ENCODE results near the gene HOXA1. TPM values are rescaled to one million over a fixed set of nuclear protein-coding genes. Genes with fewer than 3 reads are reported as not detected.

HOXA1 gene
- total RNA-seq, 4 donors from 2014 or later, result 1.6 to 2.5 (median 2.2) TPM

- TF ChIP-seq POLR2A (IDR thresholded peaks at IDR 0.05) (peak in 1 of 4 donors; percentile 21), CTCF (IDR thresholded peaks at IDR 0.05) (no peak)
- no peaks in the 10 kb centered on the region for H3K36me3 ChIP-seq
- DNase-seq, result no peak
- no peaks in the 10 kb centered on the region for H3K9me3 ChIP-seq
- intact Hi-C loops (cut with DNase I), result no loop called here
- H3K27me3 ChIP-seq, result no peaks in the 10 kb centered on the region
- peaks cover 22 to 74% (median 48%) of the 10 kb centered on the region in 3 donors for H3K4me1 ChIP-seq
- H3K4me3 ChIP-seq, result peak overlapping the region; percentile 70 to 91 (median 78)
- 8 to 12% methylated on average over 7 of the region's 26 CpGs for WGBS, 2 donors
- H3K27ac ChIP-seq, result peak overlapping the region; percentile 96 to 99 (median 99)
Measured at GRCh38 chr7:27113991-27114769, 18.4 kb upstream of the HOXA1 start.

GRCh38 chr7:27112955-27113949 lies 17.5 kb upstream of the HOXA1 start:
- intact Hi-C loops (cut with DNase I), result no loop called here
- TF ChIP-seq CTCF (IDR thresholded peaks at IDR 0.05) (no peak), POLR2A (IDR thresholded peaks at IDR 0.05) (peak in 2 of 4 donors; percentile 67 to 75)
- Histone ChIP-seq H3K9me3 (no peaks in the 10 kb centered on the region), H3K4me3 (peak overlapping the region; percentile 70 to 91 (median 78)), H3K36me3 (no peaks in the 10 kb centered on the region), H3K4me1 (peaks cover 20 to 74% (median 47%) of the 10 kb centered on the region in 3 donors), H3K27me3 (no peaks in the 10 kb centered on the region), H3K27ac (peak overlapping the region; percentile 96 to 99 (median 99))
- 12 to 30% methylated on average over 12 to 19 of the region's 57 CpGs for WGBS, 2 donors
- DNase-seq, result no peak

GRCh38 chr7:27112361-27112760 lies 16.6 kb upstream of the HOXA1 start:
- H3K27ac ChIP-seq, result peak overlapping the region; percentile 96 to 99 (median 99)
- no peaks in the 10 kb centered on the region for H3K36me3 ChIP-seq
- no peak for TF ChIP-seq CTCF (IDR thresholded peaks at IDR 0.05)
- H3K4me3 ChIP-seq, result peak overlapping the region in 3 of 4 donors; percentile 70 to 91 (median 82)
- WGBS, 2 donors, result 20 to 24% methylated on average over 4 of the region's 4 CpGs
- DNase-seq, result no peak
- intact Hi-C loops (cut with DNase I), result no loop called here
- peaks cover 14 to 74% (median 46%) of the 10 kb centered on the region in 3 donors for H3K4me1 ChIP-seq
- no peaks in the 10 kb centered on the region for H3K27me3 ChIP-seq
- H3K9me3 ChIP-seq, result no peaks in the 10 kb centered on the region

GRCh38 chr7:27111751-27112277 lies 16.0 kb upstream of the HOXA1 start:
- peak overlapping the region; percentile 96 to 99 (median 99) for H3K27ac ChIP-seq
- H3K9me3 ChIP-seq, result no peaks in the 10 kb centered on the region
- H3K4me3 ChIP-seq, result peak overlapping the region in 3 of 4 donors; percentile 70 to 91 (median 82)
- TF ChIP-seq CTCF (IDR thresholded peaks at IDR 0.05), result no peak
- no peak for TF ChIP-seq POLR2A (IDR thresholded peaks at IDR 0.05)
- WGBS, 2 donors, result 9 to 31% methylated on average over 3 to 4 of the region's 4 CpGs
- intact Hi-C loops (cut with DNase I), result no loop called here
- H3K27me3 ChIP-seq, result no peaks in the 10 kb centered on the region
- DNase-seq, result no peak
- H3K36me3 ChIP-seq, result no peaks in the 10 kb centered on the region
- H3K4me1 ChIP-seq, result peaks cover 12 to 74% (median 41%) of the 10 kb centered on the region in 3 donors

All from esophagus squamous epithelium (tissue), 5 donors.